ENCODE measurements around the gene SNX32.

The SNX32 gene

GRCh38 chr11:65794570-65795510 lies 38.9 kb upstream of the SNX32 start:
- DNase-seq (ENCODE audit: low read depth, low spot score): no peak

GRCh38 chr11:65796726-65797601 lies 36.8 kb upstream of the SNX32 start:
- DNase-seq (ENCODE audit: low read depth, low spot score): no peak
- no peak overlapping the region for H3K4me3 ChIP-seq (ENCODE audit: low read length)

More at GRCh38 chr11:65794570-65795510, 38.9 kb upstream of the SNX32 start:
- H3K4me3 ChIP-seq (ENCODE audit: low read length): no peak overlapping the region

GRCh38 chr11:65797711-65798110 lies 36.1 kb upstream of the SNX32 start:
- H3K4me3 ChIP-seq (ENCODE audit: low read length): no peak overlapping the region
- no peak for DNase-seq (ENCODE audit: low read depth, low spot score)

- DNase-seq (ENCODE audit: low read depth, low spot score): no peak
- H3K4me3 ChIP-seq (ENCODE audit: low read length): no peak overlapping the region
These were observed 34.9 kb upstream of the SNX32 start for GRCh38 chr11:65798882-65799281.

- no peak overlapping the region for H3K4me3 ChIP-seq (ENCODE audit: low read length)
- DNase-seq (ENCODE audit: low read depth, low spot score): no peak
These were observed 32.4 kb upstream of the SNX32 start for GRCh38 chr11:65801153-65801987.

- no peak for DNase-seq (ENCODE audit: low read depth, low spot score)
These were observed 30.9 kb upstream of the SNX32 start for GRCh38 chr11:65802841-65803240.

GRCh38 chr11:65803797-65804492 lies 29.8 kb upstream of the SNX32 start:
- H3K4me3 ChIP-seq (ENCODE audit: low read length): no peak overlapping the region
- no peak for DNase-seq (ENCODE audit: low read depth, low spot score)

More at GRCh38 chr11:65802841-65803240, 30.9 kb upstream of the SNX32 start:
- no peak overlapping the region for H3K4me3 ChIP-seq (ENCODE audit: low read length)

- no peak for DNase-seq (ENCODE audit: low read depth, low spot score)
- no peak overlapping the region for H3K4me3 ChIP-seq (ENCODE audit: low read length)
These were observed 26.8 kb upstream of the SNX32 start for GRCh38 chr11:65806979-65807378.

- DNase-seq (ENCODE audit: low read depth, low spot score): no peak
- no peak overlapping the region for H3K4me3 ChIP-seq (ENCODE audit: low read length)
These were observed 24.9 kb upstream of the SNX32 start for GRCh38 chr11:65808744-65809341.

GRCh38 chr11:65809496-65809895 lies 24.3 kb upstream of the SNX32 start:
- H3K4me3 ChIP-seq (ENCODE audit: low read length): no peak overlapping the region
- DNase-seq (ENCODE audit: low read depth, low spot score): no peak

GRCh38 chr11:65810046-65810868 lies 23.5 kb upstream of the SNX32 start:
- DNase-seq (ENCODE audit: low read depth, low spot score): peak; percentile 28

GRCh38 chr11:65811764-65812475 lies 21.8 kb upstream of the SNX32 start:
- DNase-seq (ENCODE audit: low read depth, low spot score): no peak
- H3K4me3 ChIP-seq (ENCODE audit: low read length): no peak overlapping the region

More at GRCh38 chr11:65810046-65810868, 23.5 kb upstream of the SNX32 start:
- H3K4me3 ChIP-seq (ENCODE audit: low read length): no peak overlapping the region

- no peak overlapping the region for H3K4me3 ChIP-seq (ENCODE audit: low read length)
- no peak for DNase-seq (ENCODE audit: low read depth, low spot score)
These were observed 19.4 kb upstream of the SNX32 start for GRCh38 chr11:65814131-65814985.

- no peak for DNase-seq (ENCODE audit: low read depth, low spot score)
- no peak overlapping the region for H3K4me3 ChIP-seq (ENCODE audit: low read length)
These were observed 18.7 kb upstream of the SNX32 start for GRCh38 chr11:65814986-65815565.

GRCh38 chr11:65816696-65817095 lies 17.1 kb upstream of the SNX32 start:
- no peak for DNase-seq (ENCODE audit: low read depth, low spot score)
- no peak overlapping the region for H3K4me3 ChIP-seq (ENCODE audit: low read length)

All from Jurkat, Clone E6-1 (cell line).